Activated T-helper 2 cell treated with anti-CD3 and anti-CD28 coated beads, Interferon-gamma antibody, Interleukin-2, Interleukin-4, amounts not matched to agents 10 μg/mL and 5 μg/mL and 100 μg/mL, durations not matched to agents 14 hours and 24 hours and 36 hours (primary cell): ENCODE results near the gene KLF11. TPM values are rescaled to one million over a fixed set of nuclear protein-coding genes. Genes with fewer than 3 reads are reported as not detected.

ENCODE experiments used
- DNase-seq: peaks from one replicate; pipeline ENCODE4 v3.0.0; 2021; ENCODE audit warnings: low spot score
- H3K27ac Mint-ChIP-seq: one replicate; pipeline ENCODE4 v1.8.0; 2021; ENCODE audit warnings: mixed read lengths
- H3K27me3 Mint-ChIP-seq: one replicate; pipeline ENCODE4 v1.8.0; 2021; ENCODE audit warnings: low read depth, mixed read lengths
- H3K36me3 Mint-ChIP-seq: one replicate; pipeline ENCODE4 v1.8.0; 2021; ENCODE audit warnings: low read depth, mixed read lengths
- H3K4me1 Mint-ChIP-seq: one replicate; pipeline ENCODE4 v1.8.0; 2021; ENCODE audit warnings: low read depth, mixed read lengths
- H3K4me3 Mint-ChIP-seq: one replicate; pipeline ENCODE4 v1.8.0; 2021; ENCODE audit warnings: low read depth, mild to moderate bottlenecking, moderate library complexity, mixed read lengths
- H3K9me3 Mint-ChIP-seq: one replicate; pipeline ENCODE4 v1.8.0; 2021; ENCODE audit warnings: mixed read lengths
- intact Hi-C: fragments of 100-400 bp; cut with micrococcal nuclease; formaldehyde crosslinking; loops from one replicate; pipeline ENCODE4 v1.15.1; 2023
- total RNA-seq: library from RNA; stranded (reverse); gene quantifications from 2 replicates; pipeline ENCODE4 v1.2.3, GENCODE V29; 2022

Gene KLF11
- total RNA-seq, result 7.9 and 9.2 TPM in 2 replicates

- Mint-ChIP-seq H3K27ac (peak within 1 kb of the TSS; percentile 78), H3K9me3 (no peaks in the 10 kb centered on the region), H3K36me3 (peaks cover 12% of the 10 kb centered on the region), H3K27me3 (peaks cover 16% of the 10 kb centered on the region), H3K4me1 (peaks cover 16% of the 10 kb centered on the region), H3K4me3 (peak within 1 kb of the TSS; percentile 80)
- intact Hi-C loops, result loop anchor here (1.0 to 10.0 kb wide), 2 partner anchors 77 to 489 kb away; partner anchors contain the start of gene ADAM17
- peak; percentile 80 for DNase-seq
Observed at GRCh38 chr2:10043256-10043905, at the start of gene KLF11. Gene KLF11 (plus strand): TSS chr2:10043550. CDS start chr2:10043717, 167 bp downstream.

DNA sequence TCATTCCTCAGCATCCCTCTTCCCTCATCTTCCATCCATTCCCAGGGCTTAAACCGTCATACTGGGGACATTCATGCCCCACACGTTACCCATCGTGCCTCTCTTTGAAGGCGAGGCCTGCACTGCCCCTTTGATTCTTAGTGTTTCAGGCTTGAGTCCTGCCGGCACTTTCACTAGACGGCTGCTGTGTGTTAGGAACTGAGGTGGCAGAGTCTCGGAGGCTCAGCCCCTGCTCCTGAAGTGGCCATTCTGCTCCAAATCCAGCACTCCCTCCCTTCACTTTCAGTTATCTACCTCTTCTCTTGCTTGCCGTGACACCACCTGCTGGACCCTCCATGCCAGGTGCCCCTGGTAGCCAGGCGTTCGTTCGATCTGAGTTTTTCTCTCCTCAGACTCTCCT, 48.9 kb upstream of the KLF11 start:
- DNase-seq, result no peak
- H3K4me1 Mint-ChIP-seq, result peaks cover 8% of the 10 kb centered on the region
- H3K4me3 Mint-ChIP-seq, result no peak overlapping the region
- no peak overlapping the region for H3K27ac Mint-ChIP-seq
- intact Hi-C loops, result no loop called here
- H3K36me3 Mint-ChIP-seq, result no peaks in the 10 kb centered on the region
- H3K27me3 Mint-ChIP-seq, result peaks cover 14% of the 10 kb centered on the region
- no peaks in the 10 kb centered on the region for H3K9me3 Mint-ChIP-seq

GRCh38 chr2:9995059-9995458, 48.3 kb upstream of the KLF11 start:
- H3K36me3 Mint-ChIP-seq, result no peaks in the 10 kb centered on the region
- H3K27ac Mint-ChIP-seq, result no peak overlapping the region
- no peaks in the 10 kb centered on the region for H3K9me3 Mint-ChIP-seq
- intact Hi-C loops, result no loop called here
- H3K27me3 Mint-ChIP-seq, result peaks cover 14% of the 10 kb centered on the region
- peaks cover 8% of the 10 kb centered on the region for H3K4me1 Mint-ChIP-seq
- no peak for DNase-seq
- no peak overlapping the region for H3K4me3 Mint-ChIP-seq

DNA sequence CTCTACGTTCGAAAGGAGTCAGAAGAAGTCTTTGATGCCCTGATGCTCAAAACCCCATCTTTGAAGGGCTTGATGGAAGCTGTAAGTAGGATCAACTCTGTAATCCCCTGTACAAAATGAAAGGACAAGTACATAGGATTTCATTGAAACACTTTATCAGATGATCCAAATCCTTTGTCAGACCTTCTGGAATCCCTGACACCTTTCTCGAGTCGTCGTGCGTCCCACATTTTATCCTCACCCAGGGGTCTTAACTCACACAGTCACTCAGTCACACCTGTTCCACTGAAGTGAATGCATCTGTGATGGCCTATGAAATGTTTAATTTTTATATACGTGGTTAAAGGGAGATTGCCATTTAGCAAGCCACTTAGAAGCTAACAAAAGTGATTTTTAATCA, 47.0 kb upstream of the KLF11 start:
- no peak overlapping the region for H3K27ac Mint-ChIP-seq
- no peaks in the 10 kb centered on the region for H3K9me3 Mint-ChIP-seq
- H3K27me3 Mint-ChIP-seq, result peaks cover 14% of the 10 kb centered on the region
- H3K36me3 Mint-ChIP-seq, result no peaks in the 10 kb centered on the region
- H3K4me1 Mint-ChIP-seq, result peaks cover 8% of the 10 kb centered on the region
- no peak overlapping the region for H3K4me3 Mint-ChIP-seq
- intact Hi-C loops, result no loop called here
- DNase-seq, result no peak

DNA sequence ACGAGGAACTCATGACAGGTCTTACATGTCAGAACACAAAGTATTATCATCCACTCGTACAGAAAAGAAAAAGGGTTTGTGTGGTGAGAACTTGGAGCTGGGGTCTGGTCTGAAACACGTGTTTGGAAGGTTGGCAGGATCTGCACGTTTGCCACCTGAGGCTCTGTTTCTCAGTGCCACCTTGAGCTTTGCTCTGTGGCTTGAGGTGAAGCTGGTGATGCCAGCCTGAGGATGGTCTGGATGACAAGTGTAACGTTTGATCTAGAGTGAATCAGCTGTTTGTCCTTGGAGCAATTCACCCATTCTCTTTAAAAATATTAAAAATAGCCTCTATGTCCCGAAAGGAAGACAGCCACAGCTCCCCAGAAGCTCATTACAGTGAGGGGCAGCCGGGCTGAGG, 45.4 kb upstream of the KLF11 start:
- no peaks in the 10 kb centered on the region for H3K36me3 Mint-ChIP-seq
- peaks cover 8% of the 10 kb centered on the region for H3K4me1 Mint-ChIP-seq
- no peaks in the 10 kb centered on the region for H3K9me3 Mint-ChIP-seq
- H3K4me3 Mint-ChIP-seq, result no peak overlapping the region
- DNase-seq, result no peak
- H3K27ac Mint-ChIP-seq, result no peak overlapping the region
- intact Hi-C loops, result no loop called here
- peaks cover 8% of the 10 kb centered on the region for H3K27me3 Mint-ChIP-seq

GRCh38 chr2:9998916-9999654, 44.3 kb upstream of the KLF11 start:
- no peak for DNase-seq
- Mint-ChIP-seq H3K27ac (no peak overlapping the region), H3K9me3 (no peaks in the 10 kb centered on the region), H3K4me3 (no peak overlapping the region), H3K4me1 (no peaks in the 10 kb centered on the region), H3K27me3 (peaks cover 8% of the 10 kb centered on the region), H3K36me3 (no peaks in the 10 kb centered on the region)
- intact Hi-C loops, result no loop called here

DNA sequence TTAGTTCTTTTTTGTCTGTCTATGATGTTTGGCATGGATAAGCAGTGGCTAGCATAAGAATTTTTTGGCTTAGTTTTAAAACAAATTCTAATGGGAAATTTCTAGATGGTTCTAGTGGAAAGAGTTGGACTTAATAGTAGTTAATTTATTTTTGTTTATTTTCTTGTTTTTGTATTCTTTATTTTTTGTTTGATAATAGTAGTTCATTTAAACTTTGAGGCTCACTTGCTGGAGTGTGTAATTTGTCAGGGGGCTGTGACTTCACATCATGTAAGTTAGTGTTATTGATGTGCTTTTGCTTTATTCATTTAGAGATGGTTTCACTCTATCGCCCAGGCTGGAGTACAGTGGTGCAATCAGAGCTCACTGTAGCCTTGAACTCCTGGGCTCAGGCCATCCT, 43.7 kb upstream of the KLF11 start:
- Mint-ChIP-seq H3K27ac (no peak overlapping the region), H3K4me1 (no peaks in the 10 kb centered on the region), H3K27me3 (peaks cover 5% of the 10 kb centered on the region), H3K9me3 (no peaks in the 10 kb centered on the region), H3K36me3 (no peaks in the 10 kb centered on the region), H3K4me3 (no peak overlapping the region)
- DNase-seq, result no peak
- intact Hi-C loops, result no loop called here

DNA sequence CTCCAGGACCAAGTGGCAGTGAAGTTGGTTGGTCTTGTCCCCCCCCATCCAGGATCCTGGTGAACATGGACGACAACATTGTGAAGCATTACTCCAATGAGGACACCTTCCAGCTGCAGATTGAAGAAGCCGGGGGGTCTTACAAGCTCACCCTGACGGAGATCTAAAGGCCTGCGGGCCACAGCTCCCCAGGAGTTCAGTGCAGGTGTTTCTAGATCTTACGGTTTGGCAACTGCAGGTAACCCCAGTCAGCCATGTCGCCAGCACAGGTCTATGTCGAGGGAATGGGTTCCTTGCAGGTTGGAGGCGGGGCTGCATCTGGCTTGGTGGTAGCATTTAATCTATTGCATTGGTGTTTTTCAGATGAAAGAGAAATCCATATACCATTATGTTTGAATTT, 42.8 kb upstream of the KLF11 start:
- no peaks in the 10 kb centered on the region for H3K36me3 Mint-ChIP-seq
- DNase-seq, result no peak
- intact Hi-C loops, result no loop called here
- H3K9me3 Mint-ChIP-seq, result no peaks in the 10 kb centered on the region
- H3K4me3 Mint-ChIP-seq, result no peak overlapping the region
- H3K4me1 Mint-ChIP-seq, result no peaks in the 10 kb centered on the region
- peaks cover 2% of the 10 kb centered on the region for H3K27me3 Mint-ChIP-seq
- no peak overlapping the region for H3K27ac Mint-ChIP-seq

- Mint-ChIP-seq H3K4me3 (no peak overlapping the region), H3K9me3 (no peaks in the 10 kb centered on the region), H3K36me3 (no peaks in the 10 kb centered on the region)
Observed at GRCh38 chr2:10001586-10001985, 41.8 kb upstream of the KLF11 start.

GRCh38 chr2:10002109-10002508, 41.2 kb upstream of the KLF11 start:
- DNase-seq, result no peak
- H3K4me3 Mint-ChIP-seq, result no peak overlapping the region
- intact Hi-C loops, result no loop called here
- no peaks in the 10 kb centered on the region for H3K9me3 Mint-ChIP-seq
- H3K4me1 Mint-ChIP-seq, result no peaks in the 10 kb centered on the region
- no peaks in the 10 kb centered on the region for H3K36me3 Mint-ChIP-seq
- H3K27me3 Mint-ChIP-seq, result peaks cover 2% of the 10 kb centered on the region
- H3K27ac Mint-ChIP-seq, result no peak overlapping the region

More at GRCh38 chr2:10001586-10001985, 41.8 kb upstream of the KLF11 start:
- DNase-seq, result no peak
- Mint-ChIP-seq H3K4me1 (no peaks in the 10 kb centered on the region), H3K27me3 (peaks cover 2% of the 10 kb centered on the region), H3K27ac (no peak overlapping the region)
- intact Hi-C loops, result no loop called here

GRCh38 chr2:10002681-10003080, 40.7 kb upstream of the KLF11 start:
- no peaks in the 10 kb centered on the region for H3K36me3 Mint-ChIP-seq
- intact Hi-C loops, result no loop called here

GRCh38 chr2:10003206-10004125, 39.9 kb upstream of the KLF11 start:
- H3K9me3 Mint-ChIP-seq, result no peaks in the 10 kb centered on the region
- no peak overlapping the region for H3K27ac Mint-ChIP-seq
- intact Hi-C loops, result no loop called here
- no peak for DNase-seq
- H3K27me3 Mint-ChIP-seq, result peaks cover 2% of the 10 kb centered on the region
- H3K36me3 Mint-ChIP-seq, result no peaks in the 10 kb centered on the region
- no peak overlapping the region for H3K4me3 Mint-ChIP-seq
- no peaks in the 10 kb centered on the region for H3K4me1 Mint-ChIP-seq

More at GRCh38 chr2:10002681-10003080, 40.7 kb upstream of the KLF11 start:
- H3K27me3 Mint-ChIP-seq, result peaks cover 2% of the 10 kb centered on the region
- H3K4me3 Mint-ChIP-seq, result no peak overlapping the region
- H3K4me1 Mint-ChIP-seq, result no peaks in the 10 kb centered on the region
- H3K27ac Mint-ChIP-seq, result no peak overlapping the region
- no peak for DNase-seq
- H3K9me3 Mint-ChIP-seq, result no peaks in the 10 kb centered on the region
